Skeletal muscle satellite cell (primary cell): ENCODE results near the gene SCNN1A.

Source experiments
- H3K27me3 ChIP-seq: 2 replicates; pipeline ENCODE4 v1.7.0; 2013; ENCODE audit warnings: low read length; ENCODE audit not compliant: control insufficient read depth, insufficient read depth
- H3K36me3 ChIP-seq: 2 replicates; pipeline ENCODE4 v1.7.0; 2013; ENCODE audit warnings: mild to moderate bottlenecking, control low read depth, low read length; ENCODE audit not compliant: insufficient read depth
- H3K4me1 ChIP-seq: 2 replicates; pipeline ENCODE4 v1.7.0; 2013; ENCODE audit warnings: low read length; ENCODE audit not compliant: control insufficient read depth, insufficient read depth
- H3K4me2 ChIP-seq: 2 replicates; pipeline ENCODE4 v1.7.0; 2013; ENCODE audit warnings: mild to moderate bottlenecking, low read length
- H3K4me3 ChIP-seq: 2 replicates; pipeline ENCODE4 v1.7.0; 2013; ENCODE audit warnings: low read length
- H3K9ac ChIP-seq: 2 replicates; pipeline ENCODE4 v1.7.0; 2013; ENCODE audit warnings: mild to moderate bottlenecking, low read depth, low read length, moderate library complexity
- H3K9me3 ChIP-seq: replicated peaks from 2 replicates; pipeline ENCODE4 v1.7.0; 2013; ENCODE audit warnings: mild to moderate bottlenecking, control low read depth, low read length

The SCNN1A gene

DNA sequence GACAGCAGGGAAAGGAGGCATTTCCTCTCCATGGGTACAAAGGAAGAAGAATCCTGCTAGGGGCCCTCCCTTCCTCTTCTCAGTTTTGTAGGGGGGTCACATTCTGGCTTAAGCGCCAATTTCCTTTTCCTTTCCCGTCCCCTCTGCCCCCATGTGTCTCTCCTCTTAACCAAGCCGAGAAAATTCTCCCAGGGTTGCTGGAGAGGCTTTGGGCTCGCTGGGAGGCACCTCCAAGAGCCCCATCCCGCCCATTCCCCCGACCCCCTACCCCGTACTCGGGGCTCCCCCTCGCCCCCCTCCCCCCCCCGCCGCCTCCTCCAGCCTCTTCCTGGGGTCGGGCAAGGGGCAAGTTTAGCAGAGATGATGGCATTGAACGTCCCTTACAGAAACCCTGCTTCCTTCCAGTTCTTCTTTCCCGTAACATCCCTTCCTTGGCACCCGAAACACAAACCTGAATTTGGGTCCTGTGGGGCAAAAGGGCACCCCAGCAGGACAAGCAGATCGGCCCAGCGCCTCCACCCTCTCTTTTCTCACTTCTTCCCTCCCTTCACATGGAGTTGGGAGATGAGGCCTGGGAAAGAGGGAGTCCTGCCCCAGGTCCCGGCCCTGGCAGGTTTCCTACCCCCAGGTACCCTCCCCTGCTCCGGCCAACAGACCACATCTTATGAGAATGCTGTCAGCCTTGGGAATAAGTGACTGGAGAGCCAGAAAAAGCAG lies 51.2 kb downstream of the SCNN1A start:
- no peaks in the 10 kb centered on the region for H3K9me3 ChIP-seq
- peaks cover 42% of the 10 kb centered on the region for H3K4me1 ChIP-seq
- H3K4me3 ChIP-seq: no peak overlapping the region
- H3K4me2 ChIP-seq: peak overlapping the region; percentile 47
- H3K27me3 ChIP-seq: no peaks in the 10 kb centered on the region
- H3K36me3 ChIP-seq: peaks cover 43% of the 10 kb centered on the region
- peak overlapping the region; percentile 28 for H3K9ac ChIP-seq

DNA sequence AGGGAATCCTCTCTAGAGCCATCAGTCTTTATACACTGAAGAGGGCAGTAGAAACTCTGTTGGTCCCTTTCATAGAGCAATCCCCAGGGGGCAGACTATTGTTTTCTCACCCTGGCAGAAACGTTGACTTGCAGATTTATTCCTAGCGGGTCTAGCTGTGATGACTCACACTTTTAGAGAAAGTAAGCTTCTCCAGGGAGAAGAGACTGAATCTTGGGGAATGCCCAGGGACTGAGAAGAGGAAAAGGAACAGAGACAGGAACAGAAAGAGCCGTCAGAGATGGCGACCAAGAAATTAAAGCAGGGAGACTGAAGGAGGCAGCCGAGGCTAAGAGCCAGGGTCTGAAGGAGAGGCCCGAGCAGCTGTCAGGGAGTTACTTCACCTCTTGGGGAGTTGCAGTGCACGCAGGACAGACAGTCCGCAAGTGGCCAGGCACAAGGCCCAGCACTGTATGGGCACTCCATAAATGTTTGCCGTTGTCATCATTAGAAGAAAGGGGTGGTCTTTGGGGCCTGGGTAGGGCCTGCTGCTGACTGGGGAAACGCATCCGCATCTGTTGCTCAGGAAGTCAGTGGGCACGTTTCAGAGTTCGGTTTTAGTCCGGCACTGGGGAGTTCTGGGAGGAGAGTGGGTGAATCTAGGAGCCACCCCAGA lies 51.9 kb downstream of the SCNN1A start:
- Histone ChIP-seq H3K9ac (peak overlapping the region; percentile 20), H3K4me3 (no peak overlapping the region), H3K36me3 (peaks cover 36% of the 10 kb centered on the region), H3K27me3 (no peaks in the 10 kb centered on the region), H3K9me3 (no peaks in the 10 kb centered on the region), H3K4me2 (peak overlapping the region; percentile 47), H3K4me1 (peaks cover 42% of the 10 kb centered on the region)

DNA sequence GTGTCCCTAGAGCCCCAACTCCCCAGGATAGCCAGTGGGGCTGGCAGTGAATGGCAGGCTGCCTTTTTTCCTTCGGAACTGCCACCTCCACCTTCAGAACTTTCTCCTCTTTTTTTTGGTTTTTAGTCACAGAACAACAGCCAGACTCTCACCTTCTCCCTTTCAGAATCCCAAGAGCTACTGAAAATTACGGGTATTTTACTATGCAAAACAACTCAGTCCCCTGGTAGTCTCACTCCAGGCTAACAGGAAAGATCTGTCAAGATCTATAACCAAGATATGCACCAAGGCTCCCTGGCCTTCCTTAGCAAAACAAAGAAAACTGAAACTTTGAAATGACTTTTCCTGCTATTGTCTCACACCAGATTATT lies 52.4 kb downstream of the SCNN1A start:
- H3K27me3 ChIP-seq: no peaks in the 10 kb centered on the region
- peaks cover 39% of the 10 kb centered on the region for H3K4me1 ChIP-seq
- H3K4me3 ChIP-seq: no peak overlapping the region
- H3K4me2 ChIP-seq: no peak overlapping the region
- H3K9ac ChIP-seq: no peak overlapping the region
- H3K36me3 ChIP-seq: peaks cover 31% of the 10 kb centered on the region
- H3K9me3 ChIP-seq: no peaks in the 10 kb centered on the region

DNA sequence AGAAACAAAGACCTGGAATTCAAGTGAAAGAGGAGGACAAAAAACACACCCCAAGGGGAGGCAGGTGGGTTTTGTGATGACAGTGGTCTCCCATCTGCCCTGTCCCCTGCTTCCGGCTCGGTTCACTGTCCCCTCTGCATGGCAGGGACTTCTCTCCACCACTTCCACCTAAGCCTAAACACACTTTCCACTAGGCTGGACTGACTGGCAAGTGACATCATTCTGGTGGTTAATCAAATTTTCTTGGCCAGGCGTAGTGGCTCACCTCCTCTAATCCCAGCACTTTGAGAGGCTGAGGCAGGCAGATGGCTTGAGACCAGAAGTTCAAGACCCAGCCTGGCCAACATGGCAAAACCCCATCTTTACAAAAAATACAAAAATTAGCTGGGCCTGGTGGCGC lies 53.0 kb downstream of the SCNN1A start:
- H3K27me3 ChIP-seq: no peaks in the 10 kb centered on the region
- peaks cover 25% of the 10 kb centered on the region for H3K36me3 ChIP-seq
- no peak overlapping the region for H3K4me3 ChIP-seq
- H3K4me2 ChIP-seq: no peak overlapping the region
- no peak overlapping the region for H3K9ac ChIP-seq
- peaks cover 36% of the 10 kb centered on the region for H3K4me1 ChIP-seq
- no peaks in the 10 kb centered on the region for H3K9me3 ChIP-seq

DNA sequence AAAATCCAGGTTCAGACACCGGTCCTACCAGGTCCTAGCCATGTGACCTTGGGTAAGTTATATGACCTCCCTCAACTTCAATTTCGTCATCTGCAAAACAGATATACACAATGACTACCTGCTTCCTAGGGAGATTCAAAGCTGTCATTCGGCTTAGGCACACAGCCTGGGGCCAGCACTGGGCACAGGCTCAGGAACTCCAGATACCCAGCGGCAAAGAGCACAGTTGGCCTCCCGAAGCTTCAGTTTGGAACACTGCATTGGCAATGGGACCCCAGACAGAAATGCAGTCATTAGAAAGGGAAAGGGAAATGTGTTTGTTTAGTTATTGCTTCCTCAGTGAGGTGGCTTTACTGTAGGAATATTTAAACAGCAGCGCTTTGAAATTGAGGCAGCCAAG lies 53.5 kb downstream of the SCNN1A start:
- Histone ChIP-seq H3K4me3 (no peak overlapping the region), H3K27me3 (no peaks in the 10 kb centered on the region), H3K36me3 (peaks cover 20% of the 10 kb centered on the region), H3K4me2 (no peak overlapping the region), H3K9me3 (no peaks in the 10 kb centered on the region), H3K4me1 (peaks cover 36% of the 10 kb centered on the region), H3K9ac (no peak overlapping the region)

DNA sequence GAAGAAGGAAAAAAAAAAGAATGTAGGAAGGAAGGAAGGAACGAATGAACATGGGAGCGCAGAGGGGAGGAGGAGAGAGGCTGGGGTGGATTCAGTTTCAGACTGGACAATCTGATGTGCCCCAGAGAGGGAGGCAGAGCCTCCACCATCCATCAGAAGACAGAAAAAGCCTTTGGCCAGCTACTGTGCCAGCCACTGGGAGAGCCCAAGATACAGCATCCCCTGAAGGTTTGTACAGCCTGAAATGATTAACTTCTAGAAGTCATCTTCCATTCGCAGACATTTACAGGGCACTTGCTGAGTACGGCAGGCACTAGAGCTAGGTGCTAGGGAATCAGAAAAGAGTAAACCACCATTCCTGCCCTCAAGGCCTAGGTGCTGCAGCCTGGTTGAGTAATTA lies 55.9 kb downstream of the SCNN1A start:
- peaks cover 19% of the 10 kb centered on the region for H3K4me1 ChIP-seq
- no peak overlapping the region for H3K9ac ChIP-seq
- no peaks in the 10 kb centered on the region for H3K9me3 ChIP-seq
- H3K4me2 ChIP-seq: no peak overlapping the region
- no peaks in the 10 kb centered on the region for H3K27me3 ChIP-seq
- peaks cover under 1% of the 10 kb centered on the region for H3K36me3 ChIP-seq
- no peak overlapping the region for H3K4me3 ChIP-seq

DNA sequence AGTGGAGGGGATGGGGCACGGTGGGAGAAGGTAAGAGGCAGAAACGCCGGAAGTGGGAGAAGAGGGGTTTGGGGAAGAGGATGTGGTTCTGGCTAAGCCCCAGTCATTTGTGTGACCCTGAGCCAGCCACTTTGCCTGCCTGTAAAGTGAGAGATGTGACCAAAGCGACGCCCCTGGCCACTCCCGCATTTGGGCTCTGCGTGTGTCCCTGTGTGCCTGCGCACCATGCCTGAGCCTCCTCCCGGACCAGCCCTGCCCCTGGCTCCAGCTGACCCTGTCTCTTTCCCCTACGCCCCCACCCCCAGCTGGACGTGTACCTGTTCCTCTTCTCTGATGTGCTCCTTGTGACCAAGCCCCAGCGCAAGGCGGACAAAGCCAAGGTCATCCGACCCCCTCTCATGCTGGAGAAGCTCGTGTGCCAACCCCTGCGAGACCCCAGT lies 56.9 kb downstream of the SCNN1A start:
- peaks cover 10% of the 10 kb centered on the region for H3K4me1 ChIP-seq
- H3K27me3 ChIP-seq: no peaks in the 10 kb centered on the region
- no peak overlapping the region for H3K9ac ChIP-seq
- no peaks in the 10 kb centered on the region for H3K9me3 ChIP-seq
- H3K4me2 ChIP-seq: no peak overlapping the region
- no peaks in the 10 kb centered on the region for H3K36me3 ChIP-seq
- H3K4me3 ChIP-seq: no peak overlapping the region

DNA sequence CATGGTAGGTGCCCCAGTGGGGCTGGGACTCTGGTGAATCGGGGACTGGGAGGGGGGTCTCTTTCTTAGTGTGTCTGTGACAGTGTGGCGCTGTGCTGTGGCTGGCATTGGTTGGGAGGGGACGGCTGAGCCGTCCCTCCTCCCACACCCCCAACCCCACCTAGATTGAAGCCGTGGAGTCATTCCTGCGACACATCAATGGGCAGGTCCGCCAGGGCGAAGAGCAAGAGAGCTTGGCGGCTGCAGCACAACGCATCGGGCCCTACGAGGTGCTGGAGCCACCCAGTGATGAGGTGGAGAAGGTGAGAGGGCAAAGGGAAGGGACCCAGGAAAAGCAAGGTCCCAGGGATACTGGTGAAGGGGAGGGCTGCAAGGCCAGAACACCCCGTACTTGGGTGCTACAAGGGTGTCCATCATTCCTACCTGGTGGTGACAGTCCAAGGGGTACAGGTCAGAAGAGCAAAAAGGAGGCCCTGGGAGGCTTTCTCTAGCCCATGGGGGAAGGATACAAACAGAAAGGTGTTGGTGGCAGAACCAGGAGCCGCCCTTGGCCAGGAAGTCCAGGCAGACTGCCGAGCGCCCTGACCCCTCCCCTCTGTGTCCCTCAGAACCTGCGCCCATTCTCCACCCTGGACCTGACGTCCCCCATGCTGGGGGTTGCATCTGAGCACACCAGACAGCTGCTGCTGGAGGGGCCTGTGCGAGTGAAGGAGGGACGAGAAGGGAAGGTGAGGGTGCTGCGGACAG lies 57.5 kb downstream of the SCNN1A start:
- no peaks in the 10 kb centered on the region for H3K36me3 ChIP-seq
- no peak overlapping the region for H3K4me3 ChIP-seq
- H3K9ac ChIP-seq: no peak overlapping the region
- H3K4me2 ChIP-seq: no peak overlapping the region
- peaks cover 7% of the 10 kb centered on the region for H3K4me1 ChIP-seq
- no peaks in the 10 kb centered on the region for H3K9me3 ChIP-seq
- no peaks in the 10 kb centered on the region for H3K27me3 ChIP-seq

DNA sequence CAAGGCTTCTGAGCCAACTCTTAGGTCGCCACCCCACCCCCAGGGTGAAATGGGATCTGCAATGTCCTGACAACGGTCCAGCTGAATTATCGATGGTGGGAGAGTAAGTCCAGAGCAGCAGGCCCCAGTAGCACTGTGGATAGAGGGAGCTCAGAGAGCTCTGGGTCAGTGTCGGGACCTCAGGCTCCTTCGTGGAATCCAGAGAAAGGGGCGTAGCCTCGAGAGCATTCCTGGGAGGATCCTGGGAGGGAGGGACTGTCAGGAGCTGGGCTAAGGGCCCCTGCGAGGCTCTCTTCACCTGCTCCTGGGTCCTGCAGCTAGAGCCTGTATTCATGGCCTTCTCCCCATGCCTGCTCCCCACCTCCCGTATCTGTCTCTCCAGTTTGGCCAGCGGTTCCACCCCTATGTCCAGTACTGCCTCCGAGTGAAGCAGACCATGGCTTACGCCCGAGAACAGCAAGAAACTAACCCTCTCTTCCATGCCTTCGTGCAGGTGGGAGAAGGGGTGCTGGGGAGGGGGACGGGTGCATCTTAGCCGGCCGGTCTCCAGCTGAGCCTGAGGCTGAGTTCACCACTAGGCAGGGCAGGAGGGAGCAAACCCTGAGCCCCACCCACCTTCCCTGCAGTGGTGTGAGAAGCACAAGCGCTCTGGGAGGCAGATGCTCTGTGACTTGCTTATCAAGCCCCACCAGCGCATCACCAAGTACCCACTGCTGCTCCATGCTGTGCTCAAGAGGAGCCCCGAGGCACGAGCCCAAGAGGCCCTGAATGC lies 58.3 kb downstream of the SCNN1A start:
- Histone ChIP-seq H3K36me3 (no peaks in the 10 kb centered on the region), H3K4me2 (no peak overlapping the region), H3K9me3 (no peaks in the 10 kb centered on the region), H3K9ac (no peak overlapping the region), H3K4me1 (peaks cover 7% of the 10 kb centered on the region), H3K27me3 (no peaks in the 10 kb centered on the region), H3K4me3 (no peak overlapping the region)

DNA sequence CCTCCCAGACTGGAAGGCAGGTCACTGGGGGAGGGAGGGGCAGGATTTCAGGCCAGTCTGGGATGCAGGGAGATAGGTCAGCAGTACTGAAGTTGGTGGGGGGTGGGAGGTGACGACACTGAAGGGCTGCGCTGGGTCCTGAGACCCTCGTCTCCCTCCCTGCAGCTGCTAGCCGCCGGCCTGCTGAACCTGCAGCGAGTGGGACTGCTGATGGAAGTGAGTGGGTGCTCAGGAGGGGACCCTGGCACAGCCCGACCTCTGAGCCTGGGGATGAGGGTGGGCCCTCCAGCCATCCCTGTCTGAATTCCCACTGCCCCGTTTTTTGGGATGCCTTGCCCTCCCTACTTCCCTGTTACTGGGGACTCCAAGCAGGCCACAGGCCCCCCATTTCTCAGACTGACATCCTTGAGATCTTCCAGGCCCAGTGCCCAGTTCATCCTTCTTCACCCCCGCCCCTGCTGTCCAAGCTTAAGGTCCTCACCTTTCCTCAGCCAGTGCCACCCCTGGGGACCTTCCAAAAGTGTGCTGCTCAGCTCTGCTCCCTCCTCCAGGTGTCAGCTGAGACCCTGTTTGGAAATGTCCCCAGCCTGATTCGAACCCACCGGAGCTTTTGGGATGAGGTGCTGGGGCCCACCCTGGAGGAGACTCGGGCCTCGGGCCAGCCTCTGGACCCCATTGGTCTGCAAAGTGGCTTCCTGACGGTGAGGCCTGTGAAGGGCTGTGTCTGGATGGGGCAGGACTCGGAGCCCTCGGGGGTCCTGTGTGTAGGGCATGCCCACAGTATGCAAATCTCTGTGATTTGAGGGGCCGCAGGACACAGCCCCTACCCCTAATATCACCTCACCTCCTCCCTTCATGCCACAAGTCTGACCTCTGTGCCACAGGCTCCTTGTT lies 59.4 kb downstream of the SCNN1A start:
- H3K9ac ChIP-seq: no peak overlapping the region
- H3K27me3 ChIP-seq: peaks cover 5% of the 10 kb centered on the region
- no peak overlapping the region for H3K4me3 ChIP-seq
- H3K4me2 ChIP-seq: no peak overlapping the region
- H3K36me3 ChIP-seq: no peaks in the 10 kb centered on the region
- peaks cover 7% of the 10 kb centered on the region for H3K4me1 ChIP-seq
- H3K9me3 ChIP-seq: no peaks in the 10 kb centered on the region
